ENCODE data around the gene CD93. TPM values are rescaled to one million over a fixed set of nuclear protein-coding genes. Genes with fewer than 3 reads are reported as not detected.
A peak's percentile ranks its signal among the peaks of the same experiment; 100 is the strongest.

The CD93 gene
- polyA plus RNA-seq, 4 donors, result 0.67 to 36.7 (median 8.9) TPM

GRCh38 chr20:23129266-23129665 lies 43.1 kb upstream of the CD93 start:
- no peak for DNase-seq
- H3K4me1 ChIP-seq (ENCODE audit: control insufficient read depth in 3 of 3, insufficient read depth in 2 of 3, low read depth in 1 of 3, low read length in 2 of 3), result peaks cover 0 to 6% (median 0%) of the 10 kb centered on the region in 3 donors
- H3K27me3 ChIP-seq (ENCODE audit: control insufficient read depth in 3 of 3, insufficient read depth in 3 of 3, low read length in 3 of 3), result no peaks in the 10 kb centered on the region
- no peaks in the 10 kb centered on the region for H3K9me3 ChIP-seq (ENCODE audit: control insufficient read depth in 2 of 2, insufficient read depth in 1 of 2, low read depth in 1 of 2, low read length in 1 of 2)
- no peaks in the 10 kb centered on the region for H3K36me3 ChIP-seq (ENCODE audit: control insufficient read depth in 3 of 3, insufficient read depth in 2 of 3, low read depth in 1 of 3, low read length in 3 of 3)
- H3K4me3 ChIP-seq (ENCODE audit: low read depth in 1 of 3, low read length in 3 of 3), result no peak overlapping the region
- FAIRE-seq, result no peak
- no peak overlapping the region for H3K27ac ChIP-seq (ENCODE audit: low read depth in 1 of 3, low read length in 2 of 3)
- 34 to 64% (median 40%) methylated on average over 2 of the region's 2 CpGs for WGBS, 3 donors

- WGBS, 3 donors, result 74 to 78% (median 76%) methylated on average over 13 of the region's 13 CpGs
- H3K36me3 ChIP-seq (ENCODE audit: control insufficient read depth in 3 of 3, insufficient read depth in 2 of 3, low read depth in 1 of 3, low read length in 3 of 3), result no peaks in the 10 kb centered on the region
- no peak overlapping the region for H3K27ac ChIP-seq (ENCODE audit: low read depth in 1 of 3, low read length in 2 of 3)
- H3K9me3 ChIP-seq (ENCODE audit: control insufficient read depth in 2 of 2, insufficient read depth in 1 of 2, low read depth in 1 of 2, low read length in 1 of 2), result no peaks in the 10 kb centered on the region
- H3K4me1 ChIP-seq (ENCODE audit: control insufficient read depth in 3 of 3, insufficient read depth in 2 of 3, low read depth in 1 of 3, low read length in 2 of 3), result peaks cover 0 to 6% (median 0%) of the 10 kb centered on the region in 3 donors
- DNase-seq (no peak), FAIRE-seq (no peak)
- H3K4me3 ChIP-seq (ENCODE audit: low read depth in 1 of 3, low read length in 3 of 3), result no peak overlapping the region
- H3K27me3 ChIP-seq (ENCODE audit: control insufficient read depth in 3 of 3, insufficient read depth in 3 of 3, low read length in 3 of 3), result no peaks in the 10 kb centered on the region
These were observed 42.5 kb upstream of the CD93 start for GRCh38 chr20:23128461-23129125.

GRCh38 chr20:23127506-23128279 lies 41.6 kb upstream of the CD93 start:
- Histone ChIP-seq H3K4me3 (ENCODE audit: low read depth in 1 of 3, low read length in 3 of 3) (no peak overlapping the region), H3K36me3 (ENCODE audit: control insufficient read depth in 3 of 3, insufficient read depth in 2 of 3, low read depth in 1 of 3, low read length in 3 of 3) (no peaks in the 10 kb centered on the region), H3K4me1 (ENCODE audit: control insufficient read depth in 3 of 3, insufficient read depth in 2 of 3, low read depth in 1 of 3, low read length in 2 of 3) (peaks cover 0 to 6% (median 0%) of the 10 kb centered on the region in 3 donors), H3K9me3 (ENCODE audit: control insufficient read depth in 2 of 2, insufficient read depth in 1 of 2, low read depth in 1 of 2, low read length in 1 of 2) (no peaks in the 10 kb centered on the region), H3K27me3 (ENCODE audit: control insufficient read depth in 3 of 3, insufficient read depth in 3 of 3, low read length in 3 of 3) (no peaks in the 10 kb centered on the region), H3K27ac (ENCODE audit: low read depth in 1 of 3, low read length in 2 of 3) (no peak overlapping the region)
- DNase-seq, result no peak
- 89 to 96% (median 95%) methylated on average over 13 to 14 of the region's 14 CpGs for WGBS, 3 donors
- FAIRE-seq, result no peak

- Histone ChIP-seq H3K9me3 (ENCODE audit: control insufficient read depth in 2 of 2, insufficient read depth in 1 of 2, low read depth in 1 of 2, low read length in 1 of 2) (no peaks in the 10 kb centered on the region), H3K27me3 (ENCODE audit: control insufficient read depth in 3 of 3, insufficient read depth in 3 of 3, low read length in 3 of 3) (no peaks in the 10 kb centered on the region), H3K36me3 (ENCODE audit: control insufficient read depth in 3 of 3, insufficient read depth in 2 of 3, low read depth in 1 of 3, low read length in 3 of 3) (no peaks in the 10 kb centered on the region), H3K4me1 (ENCODE audit: control insufficient read depth in 3 of 3, insufficient read depth in 2 of 3, low read depth in 1 of 3, low read length in 2 of 3) (no peaks in the 10 kb centered on the region), H3K27ac (ENCODE audit: low read depth in 1 of 3, low read length in 2 of 3) (peak overlapping the region in 1 of 3 donors; percentile 36), H3K4me3 (ENCODE audit: low read depth in 1 of 3, low read length in 3 of 3) (no peak overlapping the region)
- no peak for FAIRE-seq
- WGBS, 3 donors, result 69 to 79% (median 79%) methylated on average over 12 of the region's 12 CpGs
- DNase-seq, result no peak
These were observed 40.3 kb upstream of the CD93 start for GRCh38 chr20:23126281-23127061.

- no peaks in the 10 kb centered on the region for H3K36me3 ChIP-seq (ENCODE audit: control insufficient read depth in 3 of 3, insufficient read depth in 2 of 3, low read depth in 1 of 3, low read length in 3 of 3)
- H3K9me3 ChIP-seq (ENCODE audit: control insufficient read depth in 2 of 2, insufficient read depth in 1 of 2, low read depth in 1 of 2, low read length in 1 of 2), result no peaks in the 10 kb centered on the region
- WGBS, 3 donors, result 31 to 61% (median 32%) methylated on average over 5 of the region's 5 CpGs
- DNase-seq, result no peak
- H3K4me3 ChIP-seq (ENCODE audit: low read depth in 1 of 3, low read length in 3 of 3), result no peak overlapping the region
- H3K27me3 ChIP-seq (ENCODE audit: control insufficient read depth in 3 of 3, insufficient read depth in 3 of 3, low read length in 3 of 3), result no peaks in the 10 kb centered on the region
- H3K4me1 ChIP-seq (ENCODE audit: control insufficient read depth in 3 of 3, insufficient read depth in 2 of 3, low read depth in 1 of 3, low read length in 2 of 3), result no peaks in the 10 kb centered on the region
- no peak for FAIRE-seq
- peak overlapping the region in 1 of 3 donors; percentile 19 for H3K27ac ChIP-seq (ENCODE audit: low read depth in 1 of 3, low read length in 2 of 3)
These were observed 39.6 kb upstream of the CD93 start for GRCh38 chr20:23125625-23126191.

- FAIRE-seq, result no peak
- Histone ChIP-seq H3K27me3 (ENCODE audit: control insufficient read depth in 3 of 3, insufficient read depth in 3 of 3, low read length in 3 of 3) (no peaks in the 10 kb centered on the region), H3K27ac (ENCODE audit: low read depth in 1 of 3, low read length in 2 of 3) (peak overlapping the region in 1 of 3 donors; percentile 41), H3K36me3 (ENCODE audit: control insufficient read depth in 3 of 3, insufficient read depth in 2 of 3, low read depth in 1 of 3, low read length in 3 of 3) (no peaks in the 10 kb centered on the region), H3K4me3 (ENCODE audit: low read depth in 1 of 3, low read length in 3 of 3) (no peak overlapping the region), H3K4me1 (ENCODE audit: control insufficient read depth in 3 of 3, insufficient read depth in 2 of 3, low read depth in 1 of 3, low read length in 2 of 3) (no peaks in the 10 kb centered on the region), H3K9me3 (ENCODE audit: control insufficient read depth in 2 of 2, insufficient read depth in 1 of 2, low read depth in 1 of 2, low read length in 1 of 2) (no peaks in the 10 kb centered on the region)
- 22 to 55% (median 24%) methylated on average over 5 of the region's 5 CpGs for WGBS, 3 donors
- peak in 1 of 2 donors; percentile 65 for DNase-seq
These were observed 39.0 kb upstream of the CD93 start for GRCh38 chr20:23125159-23125558.

GRCh38 chr20:23123886-23124285 lies 37.8 kb upstream of the CD93 start:
- 45 to 82% (median 62%) methylated on average over 10 of the region's 10 CpGs for WGBS, 3 donors
- DNase-seq, result no peak

More at GRCh38 chr20:23123886-23124285, 37.8 kb upstream of the CD93 start:
- no peak for FAIRE-seq
- H3K27ac ChIP-seq (ENCODE audit: low read depth in 1 of 3, low read length in 2 of 3), result no peak overlapping the region
- H3K36me3 ChIP-seq (ENCODE audit: control insufficient read depth in 3 of 3, insufficient read depth in 2 of 3, low read depth in 1 of 3, low read length in 3 of 3), result no peaks in the 10 kb centered on the region
- no peaks in the 10 kb centered on the region for H3K27me3 ChIP-seq (ENCODE audit: control insufficient read depth in 3 of 3, insufficient read depth in 3 of 3, low read length in 3 of 3)
- H3K4me3 ChIP-seq (ENCODE audit: low read depth in 1 of 3, low read length in 3 of 3), result no peak overlapping the region
- H3K4me1 ChIP-seq (ENCODE audit: control insufficient read depth in 3 of 3, insufficient read depth in 2 of 3, low read depth in 1 of 3, low read length in 2 of 3), result no peaks in the 10 kb centered on the region
- H3K9me3 ChIP-seq (ENCODE audit: control insufficient read depth in 2 of 2, insufficient read depth in 1 of 2, low read depth in 1 of 2, low read length in 1 of 2), result no peaks in the 10 kb centered on the region
